GM21529 (cell line): ENCODE measurements around the gene RTN4RL1.
"Not testable (repeated sequence)": the region's sequence is repeated elsewhere in the genome, so short reads cannot be mapped to it uniquely, and the experiment has no call there.

Experiments used
- ATAC-seq: cut with Tn5 transposase; IDR thresholded peaks from one replicate; pipeline ENCODE4 v1.9.1; 2021; ENCODE audit not compliant: unreplicated experiment

The RTN4RL1 gene

DNA sequence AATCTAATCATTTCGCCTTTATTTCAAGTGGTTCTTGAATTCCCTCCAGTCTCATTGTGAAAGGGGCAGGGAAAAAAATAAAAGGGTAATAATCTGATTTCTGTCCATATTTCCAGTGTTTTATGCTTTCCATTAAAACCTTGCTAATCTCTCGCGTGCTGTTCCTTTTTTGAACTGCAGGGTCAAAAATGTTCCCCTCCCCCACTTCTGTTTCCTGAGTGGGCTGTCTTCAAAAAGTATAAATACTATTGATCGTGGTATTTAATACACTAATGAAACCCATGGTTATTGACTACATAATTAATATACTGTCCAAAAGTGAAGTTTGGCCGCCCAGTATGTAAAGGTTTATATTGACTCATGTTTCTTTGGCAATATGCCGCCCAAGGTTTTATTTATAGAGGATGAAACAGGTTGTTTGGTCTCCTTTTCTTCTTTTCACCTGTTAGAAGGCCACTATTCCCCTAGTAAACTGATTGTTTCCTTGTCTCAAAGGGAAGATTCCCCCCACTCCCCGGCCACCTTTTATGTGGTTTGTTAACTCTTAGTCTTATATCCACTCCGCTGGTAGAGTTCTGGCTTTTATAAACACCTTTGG, 125.6 kb downstream of the RTN4RL1 start:
- no peak for ATAC-seq

DNA sequence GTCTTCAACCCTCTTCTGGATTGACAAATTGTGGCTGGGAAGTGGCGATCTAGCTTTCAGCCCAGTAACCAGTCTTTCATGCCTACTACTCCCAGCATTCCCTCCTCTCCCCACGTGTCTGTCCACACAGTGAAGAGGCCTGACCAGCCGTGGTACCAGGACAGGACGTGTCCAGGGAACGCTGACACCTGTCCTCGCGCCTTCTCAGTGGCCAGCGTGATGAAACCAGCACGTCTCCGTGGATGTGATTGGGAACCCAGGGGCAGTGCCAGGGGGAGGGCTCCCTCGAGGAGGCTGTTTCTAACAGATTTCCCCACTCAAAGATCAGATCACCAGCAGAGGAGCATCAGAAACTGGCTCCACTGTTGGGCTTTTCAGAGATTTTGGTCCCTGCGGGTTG, 126.3 kb downstream of the RTN4RL1 start:
- ATAC-seq: no peak

DNA sequence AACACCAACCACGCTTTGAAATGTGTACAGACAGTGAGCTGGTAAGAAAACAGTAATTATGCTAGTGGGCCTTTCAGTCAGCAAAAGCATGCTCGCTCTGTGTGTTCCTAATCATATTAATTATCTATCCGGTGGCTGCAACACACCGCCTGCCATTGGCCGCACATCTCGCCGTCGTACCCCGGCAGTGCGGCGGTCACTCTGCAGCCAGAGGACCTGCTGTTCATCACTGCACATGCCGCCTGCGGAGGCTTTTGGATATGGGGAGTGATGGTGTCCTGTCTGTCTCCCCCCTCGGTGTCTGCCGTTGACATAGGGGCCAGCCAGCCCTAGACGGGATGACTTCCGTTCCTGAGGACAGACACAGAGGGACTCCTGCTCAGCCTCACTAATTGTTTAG, 126.8 kb downstream of the RTN4RL1 start:
- ATAC-seq: no peak

DNA sequence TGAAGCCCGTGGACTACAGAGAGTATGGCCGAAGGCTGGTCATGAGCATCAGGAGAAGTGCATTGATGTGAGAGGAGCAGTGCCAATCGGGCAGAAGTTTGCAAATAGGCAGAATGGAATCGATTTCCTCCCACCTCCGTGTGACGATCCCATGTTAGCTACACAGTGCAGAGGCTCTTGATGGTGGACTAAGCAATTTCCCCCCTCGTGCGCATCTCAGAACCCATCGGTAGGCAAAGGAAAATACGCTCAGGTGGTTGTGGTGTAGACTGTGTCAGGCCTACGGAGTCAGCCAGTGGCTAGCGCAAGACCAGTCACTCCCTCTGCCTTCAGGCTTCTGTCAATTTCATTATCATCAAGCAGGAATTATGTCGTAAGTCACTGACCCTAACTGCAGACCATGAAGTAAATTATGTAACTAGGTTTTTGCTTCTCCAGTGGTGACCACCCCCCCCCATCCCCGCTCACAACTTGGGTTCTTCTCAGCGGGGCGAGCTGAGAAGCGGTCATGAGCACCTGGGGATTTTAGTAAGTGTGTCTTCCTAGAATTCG, 128.0 kb downstream of the RTN4RL1 start:
- no peak for ATAC-seq

DNA sequence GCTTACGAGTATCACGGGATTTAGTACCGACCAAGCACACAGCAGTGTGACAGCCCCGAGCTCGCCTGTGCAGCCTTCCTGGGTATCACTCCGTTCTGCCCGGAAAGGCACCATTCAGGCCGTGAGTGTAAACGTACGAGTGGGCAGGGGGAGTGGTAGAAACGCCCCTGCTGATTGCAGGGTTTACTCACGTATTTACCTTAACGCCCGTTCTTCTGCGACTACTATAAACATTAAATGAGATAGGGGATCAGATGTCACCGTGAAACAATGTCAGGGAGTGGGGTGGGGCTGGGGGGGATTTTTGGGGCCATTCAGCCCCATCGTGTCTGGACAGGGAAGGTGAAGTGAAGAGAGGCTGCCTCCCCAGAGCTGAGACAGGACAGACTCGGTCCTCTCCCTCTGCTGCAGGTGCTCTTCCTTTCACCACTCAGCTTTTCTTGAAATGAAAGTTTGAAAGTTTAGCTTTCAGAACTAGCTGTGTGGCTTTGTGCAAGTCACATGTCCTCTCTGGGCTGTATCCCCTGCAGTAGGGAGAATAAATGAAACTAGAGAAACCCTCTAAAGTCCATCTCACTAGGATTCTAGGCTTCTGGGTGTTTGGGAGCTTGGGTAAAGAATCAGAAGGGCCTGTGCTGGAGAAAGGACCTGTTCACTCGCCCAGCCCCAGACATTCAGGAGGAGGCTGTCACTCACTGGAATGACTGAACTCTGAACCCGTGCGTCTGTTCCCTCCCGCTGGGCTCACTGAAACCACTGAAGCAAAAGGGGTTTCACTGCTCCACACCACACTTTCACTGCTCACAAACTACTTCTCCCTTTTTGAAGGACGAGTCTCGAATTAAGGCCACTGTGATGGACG, 128.7 kb downstream of the RTN4RL1 start:
- peak; percentile 61 for ATAC-seq

DNA sequence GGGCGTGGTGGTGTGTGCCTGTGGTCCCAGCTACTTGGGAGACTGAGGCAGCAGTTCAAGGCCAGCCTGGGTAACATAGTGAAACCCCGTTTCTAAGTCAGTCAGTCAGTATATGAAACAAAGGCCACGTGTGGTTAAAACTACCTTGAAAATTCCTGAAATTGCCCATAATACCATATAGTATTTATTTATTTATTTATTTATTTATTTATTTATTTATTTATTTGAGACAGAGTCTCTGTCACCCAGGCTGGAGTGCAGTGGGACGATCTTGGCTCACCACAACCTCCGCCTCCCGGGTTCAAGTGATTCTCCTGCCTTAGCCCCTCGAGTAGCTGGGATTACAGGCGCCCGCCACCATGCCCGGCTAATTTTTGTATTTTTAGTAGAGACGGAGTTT, 129.7 kb downstream of the RTN4RL1 start:
- not testable (repeated sequence) for ATAC-seq

DNA sequence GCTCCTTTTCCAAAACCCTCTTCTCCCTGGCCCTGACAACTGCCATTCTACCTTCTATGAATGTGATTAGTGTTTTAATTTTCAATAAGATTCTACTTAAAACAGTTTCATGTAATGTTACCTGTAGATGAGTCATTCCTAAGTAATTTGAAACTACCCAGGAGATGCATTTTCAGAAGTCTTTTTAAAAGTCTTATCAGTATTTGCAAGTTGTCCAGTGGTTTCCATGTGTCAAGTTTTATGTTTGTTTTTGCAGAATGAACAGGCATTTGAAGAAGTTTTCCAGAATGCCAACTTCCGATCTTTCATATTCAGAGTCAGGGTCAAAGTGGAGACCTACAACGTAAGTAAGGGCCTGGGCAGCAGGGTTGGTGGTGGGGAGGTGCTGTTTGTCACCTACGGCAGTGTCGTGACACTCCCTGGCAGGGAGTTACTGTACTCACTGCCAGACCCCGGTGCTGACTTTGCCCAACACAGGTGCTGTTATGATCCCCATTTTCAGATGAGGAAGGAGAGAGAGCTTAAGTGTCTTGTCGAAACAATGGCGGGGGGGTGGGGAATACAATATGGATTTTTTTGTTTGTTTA, 130.3 kb downstream of the RTN4RL1 start:
- no peak for ATAC-seq

DNA sequence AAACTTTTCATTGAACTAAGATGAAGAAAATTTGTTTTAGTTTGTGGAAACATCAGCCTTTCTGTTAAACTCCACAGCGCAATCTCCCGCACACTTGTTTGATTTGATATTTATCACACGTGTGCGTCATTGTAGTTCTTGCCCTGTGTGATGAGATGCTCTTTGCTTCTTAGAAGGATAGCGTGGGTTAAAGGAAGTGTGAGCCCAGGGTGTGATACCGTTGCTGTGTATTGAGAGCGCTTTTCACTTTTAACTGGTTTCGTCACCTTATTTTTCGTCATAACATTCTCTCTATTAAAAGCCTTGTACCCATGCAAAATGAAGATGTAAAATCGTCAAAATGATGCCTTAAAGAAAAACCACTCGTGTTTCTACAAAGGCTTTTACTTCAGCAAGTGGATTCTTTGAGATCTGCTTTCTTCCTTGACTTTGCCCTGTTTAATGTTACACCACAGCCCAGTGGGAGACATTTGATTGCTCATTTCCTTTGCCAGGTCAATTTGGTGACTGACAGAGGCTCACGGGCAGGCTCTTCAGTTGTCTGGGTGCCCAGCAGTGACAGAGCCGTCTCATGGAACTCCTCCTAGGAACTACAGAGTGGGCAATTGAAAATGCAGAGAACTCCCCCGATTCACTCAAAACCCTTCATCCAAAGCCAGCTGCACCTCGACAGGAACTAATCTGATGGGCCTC, 134.2 kb downstream of the RTN4RL1 start:
- ATAC-seq: no peak

DNA sequence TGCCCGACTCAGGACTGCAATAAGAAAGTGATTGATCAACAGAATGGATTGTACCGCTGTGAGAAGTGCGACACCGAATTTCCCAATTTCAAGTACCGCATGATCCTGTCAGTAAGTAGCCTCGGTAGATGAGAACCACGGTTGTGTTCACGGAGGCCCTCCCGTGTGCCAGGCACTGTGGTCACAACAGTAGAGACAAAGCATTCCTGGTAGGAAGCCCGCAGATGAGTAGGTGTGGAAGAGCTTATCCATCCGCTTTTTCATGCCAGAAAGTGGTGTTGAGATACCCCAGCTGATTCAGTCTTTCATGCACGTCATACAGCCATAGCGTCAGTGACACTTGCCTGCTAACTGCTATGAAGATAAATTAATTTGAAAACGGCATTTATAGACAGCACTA, 136.4 kb downstream of the RTN4RL1 start:
- no peak for ATAC-seq
